HepG2 (cell line): ENCODE data around the gene ZNF19. TPM values are rescaled to one million over a fixed set of nuclear protein-coding genes. Genes with fewer than 3 reads are reported as not detected.

ENCODE experiments used
- ARID5B ChIP-seq: IDR thresholded peaks from 2 replicates; pipeline ENCODE4 v1.4.0; 2020; ENCODE audit warnings: mild to moderate bottlenecking, missing genetic modification reagents
- GFI1 ChIP-seq: sonication (generic); formaldehyde crosslinking; IDR thresholded peaks from 2 replicates; pipeline ENCODE4 v1.5.0; 2020; ENCODE audit warnings: missing genetic modification reagents, mild to moderate bottlenecking, borderline replicate concordance
- GZF1 ChIP-seq: sonication (generic); formaldehyde crosslinking; IDR thresholded peaks from 2 replicates; pipeline ENCODE4 v1.5.1; 2020; ENCODE audit warnings: mild to moderate bottlenecking, missing genetic modification reagents
- SETDB1 ChIP-seq: sonication (generic); formaldehyde crosslinking; IDR thresholded peaks from 2 replicates; pipeline ENCODE4 v1.5.1; 2020; ENCODE audit warnings: missing genetic modification reagents, mild to moderate bottlenecking, borderline replicate concordance
- SOX5 ChIP-seq: IDR thresholded peaks from 2 replicates; pipeline ENCODE4 v1.6.1; 2016; ENCODE audit warnings: borderline replicate concordance
- SPEN ChIP-seq: sonication (generic); formaldehyde crosslinking; IDR thresholded peaks from 2 replicates; pipeline ENCODE4 v1.5.1; 2020; ENCODE audit warnings: low read depth, mild to moderate bottlenecking, missing genetic modification reagents
- TBL1XR1 ChIP-seq: fragments of 150-350 bp; IDR thresholded peaks from 2 replicates; pipeline ENCODE4 v1.6.1; 2014; ENCODE audit warnings: borderline replicate concordance, low read length; ENCODE audit not compliant: partially characterized antibody
- ZNF264 ChIP-seq: sonication (generic); formaldehyde crosslinking; IDR thresholded peaks from 2 replicates; pipeline ENCODE4 v1.4.0; 2020; ENCODE audit warnings: missing genetic modification reagents
- ZNF589 ChIP-seq: sonication (generic); formaldehyde crosslinking; conservative IDR thresholded peaks from 2 replicates; pipeline ENCODE4 v1.8.0; 2022; ENCODE audit warnings: mild to moderate bottlenecking, moderate library complexity, missing genetic modification reagents
- polyA plus RNA-seq, 8 experiments: library from polyadenylated mRNA; depleted of rRNA in 3 of 8; stranded (reverse) in 7 of 8; unstranded in 1 of 8; fragments of >200 nt; fragmentation: Illumina TruSeq in 4 of 8; extraction: Trizol in 4 of 8; gene quantifications; 2 replicates each; pipeline versions ENCODE4 v1.2.1 to v1.2.3, GENCODE V29; 2011 to 2016; ENCODE audit warnings: low read depth in 4 of 8, missing spikeins in 1 of 8, mixed read lengths in 1 of 8; ENCODE audit not compliant: insufficient read depth in 1 of 8
- total RNA-seq, 5 experiments: library from RNA; depleted of rRNA; stranded (reverse); fragments of >200 nt; fragmentation: Illumina TruSeq; extraction: Trizol; gene quantifications; 2 replicates each; pipeline ENCODE4 v1.2.3, GENCODE V29; 2016; ENCODE audit warnings: low read depth in 1 of 5
- TF ChIP-seq, protein P1 (sequence below), 2 experiments: sonication (generic) in 1 of 2; formaldehyde crosslinking in 1 of 2; IDR thresholded peaks; 2 replicates each; pipeline versions ENCODE4 v1.4.0 to v1.6.1; 2018 to 2020; ENCODE audit warnings: missing genetic modification reagents in 2 of 2, borderline replicate concordance in 1 of 2, low read depth in 1 of 2, mild to moderate bottlenecking in 1 of 2, missing biosample characterization in 1 of 2
- TF ChIP-seq, protein P2 (sequence below): sonication (generic); formaldehyde crosslinking; IDR thresholded peaks from one replicate; pipeline ENCODE4 v1.5.1; 2020; ENCODE audit warnings: mild to moderate bottlenecking, missing genetic modification reagents; ENCODE audit errors: not compliant biosample characterization
- TF ChIP-seq, protein P3 (sequence below): sonication (generic); formaldehyde crosslinking; IDR thresholded peaks from 2 replicates; pipeline ENCODE4 v1.8.0; 2022; ENCODE audit warnings: mild to moderate bottlenecking, missing genetic modification reagents, moderate library complexity

ZNF19 gene
- total and polyA plus RNA-seq, 2 of the 13 experiments (the other 11 are each of a cell fraction or from before 2014, with no cell fraction given): 3.2 to 5.8 TPM

GRCh38 chr16:71467810-71468209, 21.3 kb downstream of the ZNF19 start (continued):
- TF ChIP-seq ARID5B (CRISPR knock-in tag) (peak; percentile 78), SPEN (peak; percentile 63; the same call in 1 of the 2 replicates), ZNF589 (CRISPR knock-in tag) (peak; percentile 96), GFI1 (CRISPR knock-in tag) (no peak), ZNF264 (CRISPR knock-in tag) (peak; percentile 90), SOX5 (CRISPR knock-in tag) (peak; percentile 66; the same call in 1 of the 2 replicates), GZF1 (CRISPR knock-in tag) (0 out of 2 replicates have a peak, but pooled peaks have one; percentile 57), TBL1XR1 (no peak), SETDB1 (CRISPR knock-in tag) (no peak)
- TF ChIP-seq, protein P1, sequence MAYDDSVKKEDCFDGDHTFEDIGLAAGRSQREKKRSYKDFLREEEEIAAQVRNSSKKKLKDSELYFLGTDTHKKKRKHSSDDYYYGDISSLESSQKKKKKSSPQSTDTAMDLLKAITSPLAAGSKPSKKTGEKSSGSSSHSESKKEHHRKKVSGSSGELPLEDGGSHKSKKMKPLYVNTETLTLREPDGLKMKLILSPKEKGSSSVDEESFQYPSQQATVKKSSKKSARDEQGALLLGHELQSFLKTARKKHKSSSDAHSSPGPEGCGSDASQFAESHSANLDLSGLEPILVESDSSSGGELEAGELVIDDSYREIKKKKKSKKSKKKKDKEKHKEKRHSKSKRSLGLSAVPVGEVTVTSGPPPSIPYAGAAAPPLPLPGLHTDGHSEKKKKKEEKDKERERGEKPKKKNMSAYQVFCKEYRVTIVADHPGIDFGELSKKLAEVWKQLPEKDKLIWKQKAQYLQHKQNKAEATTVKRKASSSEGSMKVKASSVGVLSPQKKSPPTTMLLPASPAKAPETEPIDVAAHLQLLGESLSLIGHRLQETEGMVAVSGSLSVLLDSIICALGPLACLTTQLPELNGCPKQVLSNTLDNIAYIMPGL (CRISPR knock-in tag; IDR thresholded peaks at IDR 0.05; ENCODE audit: borderline replicate concordance in 1 of 2, low read depth in 1 of 2): peak; percentile 21 to 69; a peak in 1 of 4 replicates
- TF ChIP-seq, protein P2, sequence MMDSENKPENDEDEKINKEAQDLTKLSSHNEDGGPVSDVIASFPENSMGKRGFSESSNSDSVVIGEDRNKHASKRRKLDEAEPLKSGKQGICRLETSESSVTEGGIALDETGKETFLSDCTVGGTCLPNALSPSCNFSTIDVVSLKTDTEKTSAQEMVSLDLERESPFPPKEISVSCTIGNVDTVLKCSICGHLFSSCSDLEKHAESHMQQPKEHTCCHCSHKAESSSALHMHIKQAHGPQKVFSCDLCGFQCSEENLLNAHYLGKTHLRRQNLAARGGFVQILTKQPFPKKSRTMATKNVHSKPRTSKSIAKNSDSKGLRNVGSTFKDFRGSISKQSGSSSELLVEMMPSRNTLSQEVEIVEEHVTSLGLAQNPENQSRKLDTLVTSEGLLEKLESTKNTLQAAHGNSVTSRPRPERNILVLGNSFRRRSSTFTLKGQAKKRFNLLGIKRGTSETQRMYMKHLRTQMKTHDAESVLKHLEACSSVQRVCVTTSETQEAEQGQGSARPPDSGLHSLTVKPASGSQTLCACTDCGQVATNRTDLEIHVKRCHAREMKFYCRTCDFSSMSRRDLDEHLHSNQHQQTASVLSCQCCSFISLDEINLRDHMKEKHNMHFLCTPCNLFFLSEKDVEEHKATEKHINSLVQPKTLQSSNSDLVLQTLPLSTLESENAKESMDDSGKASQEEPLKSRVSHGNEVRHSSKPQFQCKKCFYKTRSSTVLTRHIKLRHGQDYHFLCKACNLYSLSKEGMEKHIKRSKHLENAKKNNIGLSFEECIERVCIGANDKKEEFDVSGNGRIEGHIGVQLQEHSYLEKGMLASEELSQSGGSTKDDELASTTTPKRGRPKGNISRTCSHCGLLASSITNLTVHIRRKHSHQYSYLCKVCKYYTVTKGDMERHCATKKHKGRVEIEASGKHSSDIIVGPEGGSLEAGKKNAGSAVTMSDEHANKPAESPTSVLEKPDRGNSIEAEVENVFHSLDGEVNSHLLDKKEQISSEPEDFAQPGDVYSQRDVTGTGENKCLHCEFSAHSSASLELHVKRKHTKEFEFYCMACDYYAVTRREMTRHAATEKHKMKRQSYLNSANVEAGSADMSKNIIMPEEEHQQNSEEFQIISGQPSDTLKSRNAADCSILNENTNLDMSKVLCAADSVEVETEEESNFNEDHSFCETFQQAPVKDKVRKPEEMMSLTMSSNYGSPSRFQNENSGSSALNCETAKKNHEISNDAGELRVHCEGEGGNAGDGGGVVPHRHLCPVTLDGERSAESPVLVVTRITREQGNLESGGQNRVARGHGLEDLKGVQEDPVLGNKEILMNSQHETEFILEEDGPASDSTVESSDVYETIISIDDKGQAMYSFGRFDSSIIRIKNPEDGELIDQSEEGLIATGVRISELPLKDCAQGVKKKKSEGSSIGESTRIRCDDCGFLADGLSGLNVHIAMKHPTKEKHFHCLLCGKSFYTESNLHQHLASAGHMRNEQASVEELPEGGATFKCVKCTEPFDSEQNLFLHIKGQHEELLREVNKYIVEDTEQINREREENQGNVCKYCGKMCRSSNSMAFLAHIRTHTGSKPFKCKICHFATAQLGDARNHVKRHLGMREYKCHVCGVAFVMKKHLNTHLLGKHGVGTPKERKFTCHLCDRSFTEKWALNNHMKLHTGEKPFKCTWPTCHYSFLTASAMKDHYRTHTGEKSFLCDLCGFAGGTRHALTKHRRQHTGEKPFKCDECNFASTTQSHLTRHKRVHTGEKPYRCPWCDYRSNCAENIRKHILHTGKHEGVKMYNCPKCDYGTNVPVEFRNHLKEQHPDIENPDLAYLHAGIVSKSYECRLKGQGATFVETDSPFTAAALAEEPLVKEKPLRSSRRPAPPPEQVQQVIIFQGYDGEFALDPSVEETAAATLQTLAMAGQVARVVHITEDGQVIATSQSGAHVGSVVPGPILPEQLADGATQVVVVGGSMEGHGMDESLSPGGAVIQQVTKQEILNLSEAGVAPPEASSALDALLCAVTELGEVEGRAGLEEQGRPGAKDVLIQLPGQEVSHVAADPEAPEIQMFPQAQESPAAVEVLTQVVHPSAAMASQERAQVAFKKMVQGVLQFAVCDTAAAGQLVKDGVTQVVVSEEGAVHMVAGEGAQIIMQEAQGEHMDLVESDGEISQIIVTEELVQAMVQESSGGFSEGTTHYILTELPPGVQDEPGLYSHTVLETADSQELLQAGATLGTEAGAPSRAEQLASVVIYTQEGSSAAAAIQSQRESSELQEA (CRISPR knock-in tag): peak; percentile 77
- TF ChIP-seq, protein P3, sequence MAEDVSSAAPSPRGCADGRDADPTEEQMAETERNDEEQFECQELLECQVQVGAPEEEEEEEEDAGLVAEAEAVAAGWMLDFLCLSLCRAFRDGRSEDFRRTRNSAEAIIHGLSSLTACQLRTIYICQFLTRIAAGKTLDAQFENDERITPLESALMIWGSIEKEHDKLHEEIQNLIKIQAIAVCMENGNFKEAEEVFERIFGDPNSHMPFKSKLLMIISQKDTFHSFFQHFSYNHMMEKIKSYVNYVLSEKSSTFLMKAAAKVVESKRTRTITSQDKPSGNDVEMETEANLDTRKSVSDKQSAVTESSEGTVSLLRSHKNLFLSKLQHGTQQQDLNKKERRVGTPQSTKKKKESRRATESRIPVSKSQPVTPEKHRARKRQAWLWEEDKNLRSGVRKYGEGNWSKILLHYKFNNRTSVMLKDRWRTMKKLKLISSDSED: no peak
